ENCODE measurements around the gene WDR82.
A peak's percentile ranks its signal among the peaks of the same experiment; 100 is the strongest.

WDR82 gene

DNA sequence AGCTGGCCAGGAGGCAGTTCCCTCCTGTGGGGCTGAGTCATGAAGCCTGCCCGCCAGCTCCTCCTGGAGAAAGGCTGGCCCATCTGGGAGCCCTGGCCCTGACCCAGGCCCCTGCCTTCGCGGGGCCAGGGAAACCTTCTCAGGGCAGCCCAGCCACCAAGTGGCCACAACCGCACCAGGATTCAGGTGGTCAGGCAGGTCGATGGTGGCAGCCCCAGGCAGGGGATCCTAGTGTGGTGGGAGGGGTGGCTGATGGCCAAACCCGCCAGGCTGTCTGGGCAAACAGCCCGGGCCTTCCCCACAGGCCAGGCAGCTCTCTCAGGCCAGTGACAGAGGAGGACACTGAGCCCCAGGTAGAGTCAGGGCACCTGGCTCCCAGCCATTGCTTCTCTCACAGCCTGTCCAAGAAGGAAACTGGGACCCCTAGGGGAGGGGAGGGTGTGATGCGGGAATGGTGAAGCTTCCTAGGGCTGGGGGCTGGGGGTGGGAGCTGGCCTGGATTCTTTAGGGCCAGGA lies 40.7 kb downstream of the WDR82 start:
- peak; percentile 49 to 61 for DNase-seq (ENCODE audit: low read depth in 2 of 2)

DNA sequence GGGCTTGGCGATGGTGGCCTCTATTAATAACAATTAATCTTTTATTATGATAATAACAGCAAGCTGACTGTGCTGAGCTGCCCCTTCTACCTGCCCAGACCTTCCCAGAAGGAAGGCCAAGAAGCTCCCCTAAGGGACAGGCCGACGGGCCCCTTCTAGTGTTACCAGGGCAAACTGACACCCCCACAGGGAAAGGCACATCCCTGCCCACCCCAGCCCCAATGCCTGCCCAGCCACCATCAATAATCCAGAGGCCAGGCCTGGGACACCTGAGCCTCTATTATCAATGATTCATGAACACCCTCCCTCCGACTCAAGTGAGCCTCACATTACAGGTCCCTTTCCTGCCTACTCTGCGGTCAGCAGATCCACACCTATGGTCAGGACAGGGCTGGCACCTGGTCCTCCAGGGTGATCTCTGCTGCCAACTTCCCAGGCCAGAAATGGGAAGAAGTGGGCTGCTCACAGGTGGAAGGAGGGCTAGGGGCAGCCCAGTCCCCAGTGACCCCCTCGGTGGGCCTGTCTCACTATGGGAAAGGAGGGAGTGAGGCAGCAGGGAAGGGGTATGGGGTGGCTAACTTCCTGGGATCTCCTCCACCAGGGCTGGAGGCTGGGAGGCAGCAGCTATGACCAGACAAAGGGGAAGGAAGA lies 41.3 kb downstream of the WDR82 start:
- no peak for DNase-seq (ENCODE audit: low read depth in 2 of 2)

DNA sequence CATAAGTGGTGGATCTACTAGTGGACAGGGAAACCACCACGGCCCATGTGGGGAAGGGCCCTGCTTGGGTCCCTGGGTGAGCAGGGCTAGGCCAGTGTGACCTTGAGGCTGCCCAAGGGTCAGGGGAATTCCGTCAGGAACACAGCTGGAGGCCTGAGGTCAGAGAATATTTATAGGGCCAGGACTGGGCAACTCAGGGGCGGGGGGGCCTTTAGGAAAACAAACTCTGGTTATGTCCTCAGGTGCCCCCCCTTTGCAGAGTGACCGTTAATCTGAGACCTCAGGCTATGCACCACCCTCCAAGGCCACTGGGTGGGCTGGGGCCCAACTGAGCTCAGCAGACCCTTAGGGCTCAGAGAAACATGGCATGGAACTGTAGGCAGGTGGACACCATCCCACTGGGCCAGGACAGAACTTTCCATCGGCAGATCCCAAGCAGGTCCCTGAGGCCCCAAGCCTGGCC lies 42.0 kb downstream of the WDR82 start:
- DNase-seq (ENCODE audit: low read depth in 2 of 2) = no peak

DNA sequence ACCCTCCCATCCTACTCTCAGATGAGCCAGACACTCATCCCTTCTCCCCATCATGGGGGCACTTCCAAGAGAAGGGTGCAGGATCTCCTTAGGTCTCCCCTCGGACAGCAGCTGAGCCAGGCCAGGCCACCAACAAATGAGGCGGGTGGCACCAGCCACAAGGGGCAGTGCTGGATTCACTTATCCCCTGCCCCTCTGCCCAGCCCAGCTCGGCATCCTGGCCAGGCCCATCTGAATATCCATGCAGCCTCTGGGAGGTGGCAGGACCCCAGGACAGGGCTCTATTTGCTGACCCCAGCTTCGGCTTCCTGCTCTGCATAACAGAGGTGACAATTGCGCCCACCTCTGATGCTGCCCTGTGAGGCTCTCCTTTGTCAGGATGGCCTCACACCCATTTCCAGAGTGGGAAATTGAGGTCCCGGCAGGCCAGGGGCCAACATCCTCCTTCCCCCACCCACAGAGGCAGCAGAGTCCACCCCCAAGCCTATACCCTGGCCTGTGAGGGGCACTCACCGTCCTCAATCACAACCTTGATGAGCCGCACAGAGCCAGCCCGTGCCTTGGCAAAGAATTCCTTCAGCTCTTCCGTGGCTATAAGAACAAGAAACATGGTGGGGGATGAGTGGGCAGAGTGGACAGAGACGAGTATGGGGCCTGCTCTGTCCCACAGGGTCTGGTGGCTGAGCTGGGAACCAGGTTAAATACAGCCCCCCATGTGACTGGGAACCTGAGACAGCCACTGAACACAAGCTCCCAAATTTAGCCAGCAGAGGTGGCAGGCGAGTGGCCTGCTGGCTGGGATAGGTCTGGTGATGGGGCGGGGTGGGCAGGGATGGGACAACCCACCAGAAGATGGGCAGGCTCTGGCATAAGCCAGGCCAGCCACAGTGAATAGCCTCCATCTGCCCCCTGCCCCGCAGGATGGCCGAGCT lies 43.7 kb downstream of the WDR82 start:
- no peak for DNase-seq (ENCODE audit: low read depth in 2 of 2)

DNA sequence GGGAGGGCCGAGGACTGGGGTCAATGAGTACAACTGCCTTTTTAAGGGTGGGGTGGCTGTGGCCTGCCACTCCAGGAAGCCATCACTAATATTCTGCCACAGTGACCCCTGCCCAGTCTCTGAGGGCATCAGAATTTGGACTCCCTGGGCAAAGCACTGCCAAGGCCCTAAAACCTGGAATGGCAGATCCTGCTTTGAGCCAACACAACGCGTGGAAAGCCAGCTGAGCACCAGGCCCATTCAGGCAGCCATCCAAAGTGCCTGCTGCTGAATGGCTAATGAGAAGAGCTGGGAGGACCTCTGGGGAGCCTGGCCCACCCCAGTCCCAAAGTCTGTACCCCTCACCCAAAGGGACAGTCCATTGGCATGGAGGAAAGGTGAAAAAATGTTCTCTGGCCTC lies 44.5 kb downstream of the WDR82 start:
- DNase-seq (ENCODE audit: low read depth in 2 of 2) = no peak

DNA sequence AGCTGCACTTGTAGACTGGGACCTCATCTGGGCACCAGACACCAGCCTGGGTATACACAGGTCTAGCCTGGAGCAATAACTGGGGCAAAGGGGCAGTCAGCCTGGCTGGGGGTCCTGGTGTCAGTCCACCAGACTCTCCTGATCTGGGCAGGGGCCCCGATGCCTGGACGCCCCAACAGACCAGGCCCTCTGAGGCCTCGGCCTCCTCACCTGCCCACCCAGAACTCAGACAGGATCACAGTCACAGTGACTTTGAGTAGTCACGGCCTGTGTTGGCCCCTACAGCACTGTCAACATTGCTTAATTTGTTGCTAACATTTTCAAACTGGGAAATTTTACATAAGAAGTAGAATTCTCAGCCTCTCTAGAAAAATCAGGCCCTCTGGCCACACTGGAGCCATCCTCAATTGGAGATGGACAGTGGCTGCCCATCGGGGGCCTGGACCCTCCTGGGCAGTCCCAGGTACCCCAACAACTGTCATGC lies 45.3 kb downstream of the WDR82 start:
- no peak for DNase-seq (ENCODE audit: low read depth in 2 of 2)

DNA sequence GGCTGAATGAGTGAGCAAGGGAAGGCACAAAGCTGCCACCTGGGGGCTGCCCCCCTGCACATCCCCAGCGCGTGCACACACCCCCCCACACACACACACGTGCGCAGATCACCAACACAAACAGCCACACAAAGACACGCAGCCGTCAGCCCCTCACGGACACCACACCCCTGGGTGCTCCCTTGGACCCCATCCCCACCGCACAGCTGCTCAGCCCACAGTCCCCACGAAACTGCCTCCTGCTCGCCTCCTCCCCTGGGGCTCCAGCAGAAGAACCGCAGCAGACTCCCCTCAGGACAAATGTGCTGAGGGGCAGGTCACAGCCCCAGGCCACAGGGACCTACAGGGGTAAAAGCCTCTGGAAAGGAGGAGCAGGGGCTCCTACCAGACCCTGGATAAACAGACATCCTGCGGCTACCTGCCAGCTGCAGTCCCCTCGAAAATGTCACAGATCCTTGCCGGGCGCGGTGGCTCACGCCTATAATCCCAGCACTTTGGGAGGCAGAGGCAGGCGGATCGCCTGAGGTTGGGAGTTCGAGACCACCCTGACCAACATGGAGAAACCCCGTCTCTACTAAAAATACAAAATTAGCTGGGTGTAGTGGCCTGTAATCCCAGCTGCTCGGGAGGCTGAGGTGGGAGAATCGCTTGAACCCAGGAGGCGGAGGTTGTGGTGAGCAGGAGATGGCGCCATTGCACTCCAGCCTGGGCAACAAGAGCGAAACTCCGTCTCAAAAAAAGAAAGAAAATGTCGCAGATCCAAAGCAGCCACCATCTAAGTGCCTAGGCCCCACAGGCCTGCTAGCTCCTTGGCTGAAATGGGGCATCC lies 46.0 kb downstream of the WDR82 start:
- DNase-seq (ENCODE audit: low read depth in 2 of 2) = no peak

DNA sequence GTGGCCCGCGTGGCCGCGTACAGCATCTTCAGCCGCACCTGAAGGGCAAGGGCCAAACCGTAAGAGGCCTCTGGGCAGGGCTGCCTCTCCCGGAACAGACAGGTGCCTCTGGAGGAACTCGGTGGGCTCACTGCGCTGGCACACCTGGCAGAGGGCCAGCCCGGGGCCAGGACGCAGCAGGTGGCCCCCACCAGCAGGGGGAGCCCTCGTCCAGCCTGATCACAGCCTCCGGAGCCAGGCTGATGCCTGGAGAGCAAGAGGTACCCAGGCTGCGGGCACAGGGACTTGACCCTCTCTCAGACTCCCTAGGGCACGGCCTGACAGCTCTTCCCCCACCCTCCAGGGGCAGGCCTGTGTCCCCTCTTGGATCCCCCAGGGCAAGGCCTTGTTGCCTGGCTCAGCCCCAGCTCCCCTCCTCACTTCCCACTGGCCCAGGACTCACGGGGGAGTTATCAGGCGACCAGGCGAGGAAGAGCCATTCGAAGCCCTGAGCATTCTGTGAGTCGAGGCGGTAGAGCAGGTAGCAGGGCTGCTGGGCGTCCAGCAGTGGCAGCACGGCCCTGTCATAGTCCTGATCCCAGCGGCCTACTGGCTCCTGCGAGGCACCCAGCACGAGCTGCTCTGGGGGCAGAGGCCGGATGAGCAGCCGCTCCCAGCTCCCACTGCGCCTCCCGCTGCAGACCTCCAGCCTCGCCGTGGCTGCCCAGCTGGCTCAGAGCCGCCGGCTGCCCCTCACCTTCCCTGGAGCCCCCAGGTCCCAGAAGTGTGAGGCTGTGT lies 46.8 kb downstream of the WDR82 start:
- no peak for DNase-seq (ENCODE audit: low read depth in 2 of 2)

DNA sequence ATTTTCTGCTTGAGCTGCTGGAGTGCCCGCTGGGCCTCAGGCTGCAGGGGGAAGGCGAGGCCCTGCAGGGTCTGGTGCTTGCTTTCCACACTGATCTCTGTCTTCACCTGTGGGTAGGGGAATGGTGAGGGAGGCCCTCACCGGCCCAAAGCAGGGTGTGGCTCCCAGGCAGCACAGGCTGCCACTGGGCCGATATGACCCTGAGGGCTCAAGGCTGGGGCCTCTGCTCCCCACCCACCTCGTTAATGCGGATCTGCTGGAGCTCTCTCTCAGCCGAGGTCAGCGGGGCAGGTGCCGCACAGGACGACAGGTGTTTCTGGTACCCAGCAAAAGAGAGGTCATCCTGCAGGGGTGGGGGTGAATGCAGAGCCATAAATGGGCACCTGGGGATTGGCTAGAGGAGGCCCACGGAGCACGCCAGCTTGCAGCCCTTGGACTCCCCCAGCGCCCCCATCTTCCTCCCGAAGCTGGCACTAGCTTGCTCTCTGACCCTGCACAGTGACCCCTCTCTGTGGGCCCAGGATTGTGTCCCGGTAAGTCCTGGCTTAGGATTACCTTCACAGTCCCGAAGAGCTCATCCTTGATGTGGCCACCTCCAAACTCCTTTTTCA lies 47.5 kb downstream of the WDR82 start:
- DNase-seq (ENCODE audit: low read depth in 2 of 2) = no peak

DNA sequence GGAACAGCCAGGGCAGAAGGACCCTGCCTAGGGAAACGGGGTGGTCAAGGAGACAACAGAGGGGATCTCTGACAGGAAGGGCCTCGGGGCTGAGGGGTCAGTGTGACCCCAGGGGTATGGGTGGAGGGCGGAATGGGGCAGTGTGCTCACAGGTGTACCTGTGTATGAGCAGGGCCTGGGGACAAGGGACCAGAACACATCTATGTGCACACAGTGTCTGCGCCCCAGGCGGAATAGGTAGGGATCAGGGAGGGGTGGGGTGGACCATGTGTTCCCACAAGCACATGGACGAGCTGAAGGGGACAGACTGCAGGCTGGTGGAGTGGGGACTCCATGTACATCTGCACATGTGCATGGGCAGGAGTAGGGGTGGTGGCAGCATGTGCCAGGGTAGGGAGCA lies 48.0 kb downstream of the WDR82 start:
- DNase-seq (ENCODE audit: low read depth in 2 of 2) = no peak

DNA sequence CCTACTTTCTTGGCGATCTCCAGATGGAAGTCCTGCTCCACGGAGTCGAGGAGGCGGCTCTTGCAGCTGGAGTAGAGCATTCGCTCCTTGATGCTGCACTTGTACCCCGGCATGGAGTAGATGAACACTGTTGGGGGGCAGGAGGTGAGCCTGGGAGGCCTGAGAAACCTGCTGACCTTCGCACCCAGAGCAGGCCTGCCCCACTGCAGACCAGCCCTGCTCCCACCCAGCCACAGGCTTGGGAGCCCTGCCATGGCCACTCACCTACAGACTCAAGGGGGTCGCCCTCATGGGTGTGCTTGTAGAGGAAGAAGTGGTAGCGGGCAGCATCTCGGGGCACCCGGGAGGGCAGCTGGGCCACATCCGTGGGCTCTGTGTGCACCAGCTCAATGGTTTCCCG lies 48.8 kb downstream of the WDR82 start:
- no peak for DNase-seq (ENCODE audit: low read depth in 2 of 2)

DNA sequence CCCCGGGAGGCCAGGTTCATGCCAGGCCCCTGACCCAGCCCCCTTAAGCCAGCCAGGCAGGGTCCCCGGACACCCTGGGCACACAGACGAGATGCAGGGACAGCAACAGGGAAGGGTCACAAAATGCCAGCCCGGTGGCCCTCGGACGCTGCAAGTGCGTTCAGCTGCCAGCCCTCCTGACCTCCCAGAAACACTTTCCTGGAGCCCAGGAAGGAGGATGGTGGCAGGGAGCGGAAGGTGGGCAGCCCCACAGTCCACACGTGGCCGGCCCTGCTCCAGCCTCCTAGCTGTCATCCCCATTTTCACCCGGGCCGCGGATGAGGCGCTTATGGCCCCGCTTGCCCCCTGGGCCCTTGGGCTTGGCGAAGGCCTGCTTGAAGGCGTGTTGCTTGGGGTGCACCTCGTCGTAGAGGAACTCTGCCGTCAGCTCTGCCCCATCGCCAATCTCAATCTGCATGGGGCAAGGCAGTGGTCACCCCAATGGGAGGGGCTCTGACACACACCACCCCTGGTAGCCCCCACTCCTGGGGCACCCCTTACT lies 49.6 kb downstream of the WDR82 start:
- no peak for DNase-seq (ENCODE audit: low read depth in 2 of 2)

DNA sequence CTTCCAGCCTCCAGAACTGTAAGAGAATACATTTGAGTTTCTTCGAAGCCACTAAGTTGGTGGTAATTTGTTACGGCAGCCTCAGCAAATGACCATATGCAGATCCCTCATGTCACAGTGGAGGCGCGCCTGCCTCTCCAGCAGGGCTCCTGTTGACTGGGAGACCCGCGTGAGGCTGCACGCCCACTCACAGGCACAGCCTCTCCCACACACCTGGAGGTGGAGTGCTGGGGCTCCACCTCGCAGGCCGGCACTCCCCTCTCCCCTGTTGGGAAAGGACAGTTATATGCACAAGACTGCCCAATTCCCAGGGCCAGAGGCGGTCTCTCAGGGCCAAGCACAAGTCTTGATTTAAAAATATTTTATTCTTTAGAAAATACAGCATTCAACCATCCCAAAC lies 50.2 kb downstream of the WDR82 start:
- no peak for DNase-seq (ENCODE audit: low read depth in 2 of 2)

DNA sequence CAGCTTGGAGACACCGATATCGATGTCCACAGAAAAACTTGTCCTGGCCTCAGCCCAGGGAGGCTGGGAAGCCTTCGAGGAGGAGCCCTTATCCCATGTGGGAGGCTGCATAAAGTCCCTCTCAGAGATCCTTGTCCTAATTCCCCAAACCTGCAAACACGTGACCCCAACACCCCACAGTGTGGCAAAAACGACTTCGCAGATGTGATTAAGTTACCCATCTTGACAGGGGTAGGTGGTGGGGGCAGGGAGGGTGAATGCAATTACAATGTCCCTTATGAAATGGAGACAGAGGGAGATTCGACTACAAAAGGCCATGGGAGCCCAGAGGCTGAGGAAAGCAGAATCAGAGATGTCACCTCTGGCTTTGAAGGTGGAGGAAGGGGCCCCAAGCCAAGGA lies 50.7 kb downstream of the WDR82 start:
- DNase-seq (ENCODE audit: low read depth in 2 of 2) = no peak

DNA sequence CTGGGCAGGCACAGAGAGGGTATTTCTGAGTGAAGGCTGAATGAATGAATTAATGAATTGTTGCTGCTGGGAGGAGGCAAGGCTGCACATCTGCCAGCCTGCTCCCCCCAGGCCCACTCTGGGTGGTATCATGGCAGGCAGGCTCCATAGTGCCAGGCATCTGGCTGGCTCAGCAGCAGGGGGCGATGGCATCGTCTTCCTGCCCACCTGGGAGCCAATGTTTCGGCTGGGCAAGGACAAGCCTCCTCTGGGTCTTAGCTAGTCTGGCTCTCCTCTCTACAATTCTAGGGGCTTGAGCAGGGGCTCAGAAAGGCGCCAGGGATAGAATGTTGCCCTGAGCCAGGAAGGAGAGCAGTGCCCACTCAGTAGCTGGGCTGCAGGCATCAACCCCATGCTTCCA lies 51.3 kb downstream of the WDR82 start:
- DNase-seq (ENCODE audit: low read depth in 2 of 2) = no peak

DNA sequence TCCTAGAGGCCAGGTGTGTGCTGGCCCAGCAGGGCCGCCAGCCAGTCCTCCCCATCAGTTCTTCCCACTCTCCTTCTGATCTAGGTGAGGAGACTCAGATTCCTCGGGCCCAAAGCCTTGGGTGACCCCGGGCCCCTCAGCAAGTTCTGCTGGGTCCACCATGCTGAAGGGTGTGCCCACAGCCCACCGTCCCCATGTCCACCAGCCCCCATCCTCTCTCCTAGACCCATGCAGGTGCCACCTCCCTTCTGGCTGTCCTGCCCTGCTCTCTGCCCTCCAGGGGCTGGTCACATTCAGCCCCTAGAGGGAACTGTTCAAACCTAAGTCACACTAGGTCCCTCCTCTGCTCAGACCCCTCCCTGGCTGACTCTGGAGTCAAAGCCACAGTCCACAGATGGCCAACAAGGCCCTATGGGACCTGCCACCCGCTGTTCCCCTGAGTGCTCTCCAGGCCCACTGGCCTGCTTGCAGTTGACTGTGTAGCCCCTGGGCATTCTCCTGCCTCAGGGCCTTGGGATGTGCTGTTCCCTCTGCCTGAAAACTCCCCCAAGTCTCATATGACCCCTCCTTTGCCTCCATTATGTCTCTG lies 52.1 kb downstream of the WDR82 start:
- DNase-seq (ENCODE audit: low read depth in 2 of 2) = no peak

DNA sequence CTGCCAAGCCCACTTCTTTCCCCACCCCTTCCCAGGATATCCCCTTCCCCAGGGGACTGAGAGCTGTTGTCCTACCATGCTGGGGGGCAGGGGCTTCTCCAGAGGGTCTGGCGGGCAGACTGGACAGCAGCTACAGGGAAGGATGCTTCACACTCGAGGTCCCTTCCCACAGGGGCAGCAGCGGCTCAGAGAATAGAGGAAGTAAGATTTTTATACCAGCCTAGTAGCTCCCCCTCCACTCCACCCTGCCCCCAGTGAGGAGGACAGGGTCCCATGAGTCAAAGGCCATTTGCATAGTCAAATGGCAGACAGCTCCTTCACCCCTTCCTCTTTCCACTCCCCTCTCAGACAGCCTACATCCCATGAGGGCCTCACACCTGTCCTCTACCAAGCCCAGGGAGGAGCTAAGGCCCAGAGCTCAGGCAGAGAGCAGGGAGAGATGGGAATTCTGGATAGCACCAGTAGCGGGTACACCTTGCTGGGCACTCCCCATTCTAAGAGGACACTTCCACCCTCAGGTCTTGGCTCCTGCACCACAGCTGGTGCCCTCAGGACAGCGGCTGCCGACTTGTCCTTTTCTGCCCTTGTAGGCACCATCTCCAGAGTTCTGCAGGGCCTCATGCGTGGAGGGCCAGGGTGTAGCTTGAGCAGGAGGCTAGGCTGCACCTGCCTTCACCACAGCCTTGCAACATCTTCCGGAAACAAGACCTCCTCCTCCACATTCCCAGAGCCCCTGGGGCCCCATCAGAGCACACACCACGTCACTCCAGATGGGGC lies 52.8 kb downstream of the WDR82 start, which contains the start of gene TLR9:
Gene TLR9, minus strand, starts transcription at position 194 of the 777 bp plus-strand sequence. Its CDS starts 116 bp downstream, at position 78.
- DNase-seq (ENCODE audit: low read depth in 2 of 2) = no peak

DNA sequence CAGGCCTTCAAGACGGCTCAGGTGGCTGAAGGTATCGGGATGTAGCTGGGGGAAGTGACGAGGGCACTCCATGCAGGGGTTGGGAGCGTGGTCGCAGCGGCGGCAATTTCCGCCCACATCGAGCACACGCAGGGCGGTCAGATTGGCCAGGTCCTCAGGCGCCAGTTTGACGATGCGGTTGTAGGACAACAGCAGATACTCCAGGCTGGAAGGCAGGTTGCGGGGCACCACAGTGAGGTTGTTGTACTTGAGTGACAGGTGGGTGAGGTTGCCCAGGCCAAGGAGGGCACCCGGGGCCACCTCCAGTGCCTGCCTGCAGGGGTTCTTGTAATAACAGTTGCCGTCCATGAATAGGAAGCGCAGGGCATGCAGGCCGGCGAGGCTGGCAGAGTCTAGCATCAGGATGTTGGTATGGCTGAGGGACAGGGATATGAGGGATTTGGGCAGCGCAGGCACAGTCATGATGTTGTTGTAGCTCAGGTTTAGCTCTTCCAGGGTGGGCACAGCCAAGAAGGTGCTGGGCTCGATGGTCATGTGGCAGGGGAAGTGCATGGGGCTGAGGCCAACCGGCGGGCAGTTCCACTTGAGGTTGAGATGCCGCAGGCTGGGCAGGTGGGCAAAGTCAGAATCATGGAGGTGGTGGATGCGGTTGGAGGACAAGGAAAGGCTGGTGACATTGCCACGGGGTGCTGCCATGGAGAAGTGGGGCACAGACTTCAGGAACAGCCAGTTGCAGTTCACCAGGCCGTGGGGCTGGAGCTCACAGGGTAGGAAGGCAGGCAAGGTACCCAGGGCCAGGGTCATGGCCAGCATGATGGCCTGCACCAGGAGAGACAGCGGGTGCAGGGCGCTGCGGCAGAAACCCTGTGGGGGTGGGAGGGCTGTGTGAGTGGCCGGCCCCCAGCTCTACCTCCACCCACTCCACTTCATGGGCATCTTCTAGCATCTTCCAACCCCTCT lies 54.7 kb downstream of the WDR82 start:
- no peak for DNase-seq (ENCODE audit: low read depth in 2 of 2)

Measured in fibroblast of skin of left quadriceps (primary cell).